ENCODE data around the gene POP7.

DNA sequence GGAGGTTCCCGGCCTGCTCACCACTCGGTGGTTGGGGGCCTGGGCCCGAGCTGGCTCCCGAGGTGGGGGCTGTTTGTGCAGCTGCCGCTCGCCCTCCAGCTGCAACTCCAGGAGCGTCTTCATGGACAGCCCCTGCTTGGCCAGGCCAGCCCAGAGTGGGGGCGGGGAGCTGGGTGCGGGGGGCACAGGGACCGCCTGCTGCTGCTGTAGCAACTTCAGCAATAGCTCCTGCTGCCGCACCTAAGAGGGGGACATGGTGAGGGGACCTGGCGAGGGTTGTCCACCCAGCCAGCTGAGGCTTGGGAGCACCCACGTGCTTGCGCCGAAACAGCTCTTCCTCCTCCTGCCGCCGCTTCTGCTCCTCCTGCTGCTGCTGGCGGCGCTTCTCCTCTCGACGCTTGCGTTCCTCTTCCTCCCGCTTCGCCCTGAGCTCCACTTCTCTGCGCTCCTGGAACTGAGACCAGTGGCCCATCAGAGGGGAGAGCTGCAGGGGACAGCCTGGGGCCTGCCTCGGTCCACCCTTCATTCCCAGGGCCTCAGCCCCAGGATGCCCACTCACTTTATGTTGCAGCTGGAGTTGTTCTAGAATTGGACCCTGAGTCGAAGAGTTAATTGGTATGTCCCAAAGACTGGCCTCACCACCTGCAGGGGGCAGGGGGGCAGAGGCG is 22.8 kb upstream of the POP7 start:
- TF ChIP-seq, protein P1, sequence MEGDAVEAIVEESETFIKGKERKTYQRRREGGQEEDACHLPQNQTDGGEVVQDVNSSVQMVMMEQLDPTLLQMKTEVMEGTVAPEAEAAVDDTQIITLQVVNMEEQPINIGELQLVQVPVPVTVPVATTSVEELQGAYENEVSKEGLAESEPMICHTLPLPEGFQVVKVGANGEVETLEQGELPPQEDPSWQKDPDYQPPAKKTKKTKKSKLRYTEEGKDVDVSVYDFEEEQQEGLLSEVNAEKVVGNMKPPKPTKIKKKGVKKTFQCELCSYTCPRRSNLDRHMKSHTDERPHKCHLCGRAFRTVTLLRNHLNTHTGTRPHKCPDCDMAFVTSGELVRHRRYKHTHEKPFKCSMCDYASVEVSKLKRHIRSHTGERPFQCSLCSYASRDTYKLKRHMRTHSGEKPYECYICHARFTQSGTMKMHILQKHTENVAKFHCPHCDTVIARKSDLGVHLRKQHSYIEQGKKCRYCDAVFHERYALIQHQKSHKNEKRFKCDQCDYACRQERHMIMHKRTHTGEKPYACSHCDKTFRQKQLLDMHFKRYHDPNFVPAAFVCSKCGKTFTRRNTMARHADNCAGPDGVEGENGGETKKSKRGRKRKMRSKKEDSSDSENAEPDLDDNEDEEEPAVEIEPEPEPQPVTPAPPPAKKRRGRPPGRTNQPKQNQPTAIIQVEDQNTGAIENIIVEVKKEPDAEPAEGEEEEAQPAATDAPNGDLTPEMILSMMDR (IDR thresholded peaks at IDR 0.05): no peak
- TF ChIP-seq ZFX (IDR thresholded peaks at IDR 0.05; ENCODE audit: borderline replicate concordance): no peak
